ENCODE data around the gene BTBD9. TPM values are rescaled to one million over a fixed set of nuclear protein-coding genes. Genes with fewer than 3 reads are reported as not detected.

Gene BTBD9
- total RNA-seq, 1 donor from 2014 or later = 10.3 TPM

GRCh38 chr6:38234934-38235682, 404.6 kb downstream of the BTBD9 start:
- peaks cover 34% of the 10 kb centered on the region for H3K4me1 Mint-ChIP-seq (ENCODE audit: unreplicated experiment)
- peaks cover 3% of the 10 kb centered on the region for H3K27me3 Mint-ChIP-seq (ENCODE audit: unreplicated experiment)
- H3K9me3 Mint-ChIP-seq (ENCODE audit: unreplicated experiment) = no peaks in the 10 kb centered on the region
- DNase-seq (ENCODE audit: low spot score) = no peak
- no peak overlapping the region for H3K4me3 Mint-ChIP-seq (ENCODE audit: unreplicated experiment)
- H3K36me3 Mint-ChIP-seq (ENCODE audit: low read depth, unreplicated experiment) = no peaks in the 10 kb centered on the region
- H3K27ac Mint-ChIP-seq (ENCODE audit: unreplicated experiment) = no peak overlapping the region
- TF ChIP-seq CTCF (IDR thresholded peaks at IDR 0.05; ENCODE audit: unreplicated experiment) = no peak

GRCh38 chr6:38234141-38234540, 405.6 kb downstream of the BTBD9 start:
- H3K4me3 Mint-ChIP-seq (ENCODE audit: unreplicated experiment) = no peak overlapping the region
- no peak for TF ChIP-seq CTCF (IDR thresholded peaks at IDR 0.05; ENCODE audit: unreplicated experiment)
- peaks cover 3% of the 10 kb centered on the region for H3K27me3 Mint-ChIP-seq (ENCODE audit: unreplicated experiment)
- H3K27ac Mint-ChIP-seq (ENCODE audit: unreplicated experiment) = no peak overlapping the region
- H3K4me1 Mint-ChIP-seq (ENCODE audit: unreplicated experiment) = peaks cover 34% of the 10 kb centered on the region
- DNase-seq (ENCODE audit: low spot score) = no peak
- no peaks in the 10 kb centered on the region for H3K36me3 Mint-ChIP-seq (ENCODE audit: low read depth, unreplicated experiment)
- H3K9me3 Mint-ChIP-seq (ENCODE audit: unreplicated experiment) = no peaks in the 10 kb centered on the region

GRCh38 chr6:38233161-38233791, 406.5 kb downstream of the BTBD9 start:
- Mint-ChIP-seq H3K4me3 (ENCODE audit: unreplicated experiment) (no peak overlapping the region), H3K36me3 (ENCODE audit: low read depth, unreplicated experiment) (no peaks in the 10 kb centered on the region), H3K27me3 (ENCODE audit: unreplicated experiment) (peaks cover 3% of the 10 kb centered on the region), H3K27ac (ENCODE audit: unreplicated experiment) (no peak overlapping the region), H3K9me3 (ENCODE audit: unreplicated experiment) (no peaks in the 10 kb centered on the region), H3K4me1 (ENCODE audit: unreplicated experiment) (peaks cover 34% of the 10 kb centered on the region)
- TF ChIP-seq CTCF (IDR thresholded peaks at IDR 0.05; ENCODE audit: unreplicated experiment) = no peak
- DNase-seq (ENCODE audit: low spot score) = no peak

- no peak for TF ChIP-seq CTCF (IDR thresholded peaks at IDR 0.05; ENCODE audit: unreplicated experiment)
- Mint-ChIP-seq H3K9me3 (ENCODE audit: unreplicated experiment) (no peaks in the 10 kb centered on the region), H3K27me3 (ENCODE audit: unreplicated experiment) (no peaks in the 10 kb centered on the region), H3K27ac (ENCODE audit: unreplicated experiment) (no peak overlapping the region), H3K4me1 (ENCODE audit: unreplicated experiment) (peaks cover 2% of the 10 kb centered on the region), H3K36me3 (ENCODE audit: low read depth, unreplicated experiment) (no peaks in the 10 kb centered on the region), H3K4me3 (ENCODE audit: unreplicated experiment) (no peak overlapping the region)
- DNase-seq (ENCODE audit: low spot score) = no peak
Observed at GRCh38 chr6:38225766-38226165, 414.0 kb downstream of the BTBD9 start.

- no peaks in the 10 kb centered on the region for H3K36me3 Mint-ChIP-seq (ENCODE audit: low read depth, unreplicated experiment)
- no peaks in the 10 kb centered on the region for H3K9me3 Mint-ChIP-seq (ENCODE audit: unreplicated experiment)
- H3K4me1 Mint-ChIP-seq (ENCODE audit: unreplicated experiment) = peaks cover under 1% of the 10 kb centered on the region
- no peak overlapping the region for H3K4me3 Mint-ChIP-seq (ENCODE audit: unreplicated experiment)
- no peaks in the 10 kb centered on the region for H3K27me3 Mint-ChIP-seq (ENCODE audit: unreplicated experiment)
- no peak for DNase-seq (ENCODE audit: low spot score)
- H3K27ac Mint-ChIP-seq (ENCODE audit: unreplicated experiment) = no peak overlapping the region
- no peak for TF ChIP-seq CTCF (IDR thresholded peaks at IDR 0.05; ENCODE audit: unreplicated experiment)
Observed at GRCh38 chr6:38221251-38221650, 418.5 kb downstream of the BTBD9 start.

All from endothelial cell (in vitro differentiated cells).